ENCODE measurements around the gene ATP9A.
A peak's percentile ranks its signal among the peaks of the same experiment; 100 is the strongest.
"Not testable (repeated sequence)": the region's sequence is repeated elsewhere in the genome, so short reads cannot be mapped to it uniquely, and the experiment has no call there.

The ATP9A gene

GRCh38 chr20:51653226-51653625 is 115.0 kb downstream of the ATP9A start:
- no peak for DNase-seq

DNA sequence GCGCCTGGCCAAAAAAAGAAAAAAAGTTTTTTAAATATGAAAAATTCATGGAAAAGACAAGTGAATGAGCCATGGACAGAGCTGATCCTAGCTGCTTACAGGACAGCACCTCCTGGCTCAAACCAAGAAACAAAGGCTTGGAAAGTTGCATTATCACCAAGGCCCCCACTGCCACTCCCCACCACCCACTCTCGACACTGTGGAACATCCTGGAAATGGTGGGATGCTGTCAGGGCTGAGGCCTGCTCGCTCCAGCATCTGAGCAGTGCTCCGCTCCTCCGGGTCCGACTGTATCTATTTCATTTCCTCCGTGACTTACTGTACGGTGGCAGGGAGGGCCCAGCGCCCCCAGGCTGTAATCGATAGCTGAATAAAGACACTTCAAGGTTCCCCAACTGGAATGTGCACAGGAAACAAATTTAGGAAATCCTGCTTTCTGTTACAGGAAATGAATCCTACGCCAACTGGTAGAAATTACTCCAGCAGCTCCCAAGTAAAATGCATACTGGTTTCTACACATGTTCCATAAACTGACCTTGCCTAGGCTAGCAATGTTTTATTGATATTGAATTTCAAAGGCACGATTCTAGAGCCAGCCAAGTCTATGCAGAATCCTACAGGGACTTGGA is 116.2 kb downstream of the ATP9A start:
- DNase-seq = no peak

DNA sequence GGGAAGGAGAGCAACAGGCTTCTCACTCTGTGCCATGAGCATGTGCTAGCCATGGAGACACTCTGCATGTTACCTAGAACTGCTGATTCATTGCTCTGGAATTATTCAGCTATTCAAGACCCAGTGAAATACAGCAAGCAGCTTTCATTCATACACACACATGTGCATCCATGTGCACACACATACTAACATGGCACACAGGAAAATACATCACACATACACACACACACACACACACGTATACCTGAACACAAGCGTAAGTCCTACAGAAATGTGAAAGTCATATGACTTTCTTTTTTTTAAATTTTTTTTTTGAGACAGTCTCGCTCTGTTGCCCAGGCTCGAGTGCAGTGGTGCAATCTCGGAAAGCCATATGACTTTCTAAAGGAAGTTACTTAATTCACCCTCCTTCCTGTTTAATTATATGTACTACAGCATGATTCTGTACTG is 117.5 kb downstream of the ATP9A start:
- no peak for DNase-seq

GRCh38 chr20:51648571-51648947 is 119.6 kb downstream of the ATP9A start:
- DNase-seq = no peak

GRCh38 chr20:51647674-51648570 is 120.3 kb downstream of the ATP9A start:
- DNase-seq = no peak

DNA sequence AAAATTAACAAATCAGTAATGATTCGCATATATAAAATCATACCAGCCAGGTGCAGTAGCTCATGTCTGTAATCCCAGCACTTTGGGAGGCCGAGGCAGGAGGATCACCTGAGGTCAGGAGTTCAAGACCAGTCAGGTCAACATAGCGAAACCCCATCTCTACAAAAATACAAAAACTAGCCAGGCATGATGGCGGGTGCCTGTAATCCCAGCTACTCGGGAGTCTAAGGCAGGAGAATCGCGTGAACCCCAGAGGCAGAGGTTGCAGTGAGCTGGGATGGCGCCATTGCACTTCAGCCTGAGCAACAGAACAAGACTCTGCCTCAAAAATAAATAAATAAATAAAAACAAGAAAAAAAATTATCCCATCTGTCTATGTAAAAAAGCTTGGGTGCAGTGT is 124.4 kb downstream of the ATP9A start:
- DNase-seq = not testable (repeated sequence)

GRCh38 chr20:51643390-51643789 is 124.8 kb downstream of the ATP9A start:
- DNase-seq = no peak

GRCh38 chr20:51641866-51642265 is 126.3 kb downstream of the ATP9A start:
- DNase-seq = no peak

DNA sequence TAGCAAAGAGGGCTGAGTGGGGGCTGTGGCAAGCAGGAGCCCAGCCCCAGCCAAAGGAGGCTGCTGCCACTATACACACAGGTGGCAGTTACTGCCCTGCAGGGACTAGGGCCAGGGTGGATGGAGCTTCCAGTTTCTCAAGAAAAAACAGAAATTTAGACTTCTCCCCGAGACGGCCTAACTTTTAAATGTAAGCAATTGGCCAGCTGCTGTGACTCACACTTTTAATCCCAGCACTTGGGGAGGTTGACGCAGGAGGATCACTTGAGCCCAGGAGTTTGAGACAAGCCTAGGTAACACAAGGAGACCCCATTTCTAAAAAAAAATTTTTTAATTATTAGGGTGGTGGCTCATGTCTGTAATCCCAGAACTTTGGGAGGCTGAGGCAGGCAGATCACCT is 127.4 kb downstream of the ATP9A start:
- DNase-seq = no peak

DNA sequence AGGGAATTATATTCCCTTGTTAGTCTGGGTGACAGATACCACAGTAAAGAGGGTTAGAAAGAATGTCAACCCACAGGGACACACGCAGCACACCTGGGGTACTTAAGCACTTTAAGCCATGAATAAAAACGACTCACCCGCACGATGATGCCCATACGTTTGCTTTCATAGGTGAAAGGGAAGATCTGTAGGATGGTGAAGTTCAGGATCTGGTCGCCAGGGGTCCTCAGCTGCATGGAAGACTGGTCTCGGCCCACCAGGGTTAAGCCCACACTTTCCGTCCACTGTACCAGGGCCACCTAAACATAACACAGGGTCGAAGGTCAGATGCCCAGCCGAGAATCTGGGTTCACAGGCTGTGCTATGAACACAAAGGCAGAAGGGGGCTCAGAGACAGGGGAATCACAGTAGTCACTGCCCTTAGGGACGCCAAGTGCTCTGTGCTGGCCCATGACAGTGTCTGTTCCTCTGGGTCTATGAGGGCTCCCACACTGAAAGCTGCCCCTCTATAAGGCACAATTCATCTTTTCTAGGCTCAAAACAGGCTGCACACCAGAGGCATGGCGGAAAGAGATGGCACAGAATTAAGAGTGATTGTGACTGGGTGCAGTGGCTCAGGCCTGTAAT is 128.9 kb downstream of the ATP9A start:
- peak; percentile 11 for DNase-seq

DNA sequence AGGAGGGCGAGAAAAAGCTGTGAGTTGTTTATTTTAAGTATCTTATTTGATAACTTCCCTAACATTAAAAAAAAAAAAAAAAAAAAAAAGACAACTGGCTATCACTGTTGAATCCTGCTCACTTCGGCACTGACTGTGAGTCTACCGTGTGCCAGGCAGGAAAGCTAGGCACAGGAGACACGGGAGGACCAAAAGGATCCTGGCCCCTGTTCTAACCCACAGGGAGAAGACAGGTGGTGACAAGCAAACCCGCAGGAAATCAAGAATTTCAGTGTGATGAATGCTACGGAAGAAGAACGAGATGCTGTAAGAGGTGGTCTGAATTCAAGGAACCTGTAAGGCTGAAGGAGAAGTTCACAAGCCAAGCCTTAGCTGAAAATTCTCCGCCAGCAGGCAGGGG is 130.9 kb downstream of the ATP9A start:
- no peak for DNase-seq

GRCh38 chr20:51636123-51636522 is 132.1 kb downstream of the ATP9A start:
- DNase-seq = no peak

GRCh38 chr20:51635680-51636079 is 132.5 kb downstream of the ATP9A start:
- DNase-seq = no peak

DNA sequence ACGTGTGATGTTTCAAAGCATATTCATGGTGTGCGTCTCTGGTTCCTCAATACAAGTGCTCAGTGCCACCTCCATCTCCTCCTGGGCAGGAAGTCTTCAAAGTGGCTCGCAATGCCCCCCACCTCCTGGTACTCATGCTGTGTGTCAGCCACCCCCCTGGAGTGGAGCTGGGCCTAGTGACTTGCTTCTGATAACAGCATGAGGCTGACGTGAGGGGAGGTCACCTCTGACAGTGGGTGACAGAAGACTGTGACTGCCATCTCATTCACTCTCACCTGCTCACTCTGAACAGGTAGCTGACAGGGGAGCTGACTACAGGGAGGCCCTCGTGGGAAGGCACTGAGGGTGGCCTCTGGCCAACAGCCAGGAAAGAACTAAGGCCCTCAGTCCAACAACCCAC is 133.3 kb downstream of the ATP9A start:
- no peak for DNase-seq

- no peak for DNase-seq
Measured at GRCh38 chr20:51634257-51634656, 133.9 kb downstream of the ATP9A start.

DNA sequence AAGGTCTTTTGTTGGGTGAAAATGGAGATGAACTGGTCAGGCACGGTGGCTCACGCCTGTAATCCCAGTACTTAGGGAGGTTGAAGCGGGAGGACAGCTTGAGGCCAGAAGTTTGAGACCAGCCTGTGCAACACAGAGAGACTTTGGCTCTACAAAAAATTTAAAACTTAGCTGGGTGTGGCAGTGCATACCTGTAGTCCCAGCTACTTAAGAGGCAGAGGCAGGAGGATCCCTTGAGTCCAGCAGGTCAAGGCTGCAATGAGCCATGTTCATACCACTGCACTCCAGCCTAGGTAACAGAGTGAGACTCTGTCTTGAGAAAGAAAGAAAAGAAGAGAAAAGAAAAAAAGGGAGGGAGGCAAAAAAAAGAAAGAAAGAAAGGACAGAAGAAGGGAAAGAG is 134.8 kb downstream of the ATP9A start:
- DNase-seq = no peak

DNA sequence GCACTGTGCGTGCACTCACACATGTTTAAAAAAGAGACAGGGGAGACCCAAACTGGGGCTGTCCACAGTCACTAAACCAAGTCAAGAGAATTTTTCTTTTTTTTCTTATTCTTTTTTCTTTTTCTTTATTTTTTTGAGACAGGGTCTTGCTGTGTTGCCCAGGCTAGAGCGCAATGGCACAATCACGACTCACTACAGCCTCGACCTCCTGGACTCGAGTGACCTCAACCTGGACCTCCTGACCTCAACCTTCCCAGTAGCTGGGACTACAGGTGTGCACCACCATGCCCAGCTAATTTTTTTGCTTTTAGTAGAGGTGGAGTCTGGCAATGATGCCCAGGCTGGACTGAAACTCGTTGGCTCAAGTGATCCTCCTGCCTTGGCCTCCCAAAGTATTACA is 136.2 kb downstream of the ATP9A start:
- no peak for DNase-seq

DNA sequence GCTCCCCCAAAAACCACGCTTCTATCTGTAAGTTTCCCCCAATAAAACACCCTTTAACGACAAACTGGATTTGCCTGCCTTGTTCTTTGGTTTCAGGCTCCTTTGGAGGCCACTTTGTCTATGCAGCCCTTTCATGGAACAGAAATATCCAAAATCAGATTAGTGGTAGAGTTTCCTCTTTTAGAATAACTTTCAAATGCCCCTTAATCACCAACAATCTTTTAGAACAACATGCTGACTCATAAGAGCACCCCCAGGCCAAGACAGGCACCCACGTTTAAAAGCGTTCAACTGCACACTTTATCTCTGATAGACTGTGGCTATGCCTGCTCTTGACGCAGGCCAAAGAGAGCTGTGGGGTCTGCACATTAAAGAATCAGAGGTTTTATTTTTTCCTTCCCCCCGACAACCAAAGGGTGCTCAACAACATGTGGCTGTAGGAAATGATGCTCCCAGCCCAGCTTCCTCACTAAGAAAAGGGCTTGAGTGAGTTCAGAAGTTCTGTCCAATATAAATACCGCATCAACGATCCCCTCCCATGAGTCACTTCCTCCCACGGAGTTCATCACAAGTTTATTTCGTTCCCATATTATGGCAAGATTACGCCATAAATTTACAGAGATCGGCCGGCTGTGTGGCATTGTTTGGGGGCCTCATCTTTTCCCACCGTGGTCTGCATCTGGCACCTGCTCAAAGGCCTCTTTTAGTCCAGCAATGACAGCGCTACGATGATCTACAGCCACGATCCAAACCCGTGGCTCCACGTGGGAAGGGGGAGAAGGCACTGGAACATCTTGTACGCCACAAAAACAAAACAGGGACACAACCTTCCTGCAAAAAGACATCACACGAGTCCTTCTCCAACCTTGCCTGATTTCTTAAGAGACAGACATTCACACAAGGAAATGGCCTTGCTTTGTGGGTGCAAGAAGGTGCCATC is 136.9 kb downstream of the ATP9A start:
- DNase-seq = no peak

- DNase-seq = no peak
Measured at GRCh38 chr20:51629399-51630058, 138.7 kb downstream of the ATP9A start.

DNA sequence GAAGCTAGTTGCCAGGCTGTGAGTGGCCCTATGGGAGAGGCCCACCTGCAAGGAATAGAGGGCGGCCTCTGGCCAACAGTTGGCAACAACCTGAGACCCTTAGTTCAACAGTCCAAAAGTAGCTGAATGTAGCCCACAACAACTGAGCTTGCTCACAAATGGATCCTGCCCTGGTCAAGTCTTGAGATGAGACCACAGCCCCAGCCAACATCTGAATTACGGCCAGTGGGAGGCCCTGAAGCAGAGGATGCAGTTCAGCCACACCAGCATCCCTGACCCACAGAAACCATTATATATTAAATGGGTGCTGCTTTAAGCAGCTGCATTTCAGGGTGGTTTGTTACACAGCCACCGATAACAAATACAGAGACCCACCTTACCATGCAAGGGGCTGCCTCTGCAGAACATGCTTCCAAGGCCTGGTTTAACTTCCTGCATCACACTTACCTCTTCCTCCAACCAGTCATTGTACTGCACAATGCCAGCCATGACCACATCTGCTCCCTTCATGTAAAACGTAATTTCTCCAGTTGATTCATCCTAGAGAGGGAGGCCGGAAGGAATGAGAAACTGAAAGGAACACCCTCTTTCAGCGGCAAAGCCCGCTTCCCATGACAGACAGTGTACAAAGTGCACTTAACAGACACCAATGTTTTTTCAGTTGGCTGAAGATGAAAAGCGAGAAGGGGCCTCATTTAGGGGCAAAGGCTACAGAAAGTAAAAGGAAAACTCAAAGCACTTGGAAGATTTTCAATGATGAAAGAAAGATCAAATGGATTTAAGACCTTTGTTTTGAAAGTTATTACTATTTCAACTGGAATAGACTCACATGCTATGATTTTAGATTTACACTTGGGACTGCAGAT is 139.4 kb downstream of the ATP9A start:
- no peak for DNase-seq

- DNase-seq = no peak
Measured at GRCh38 chr20:51627586-51627985, 140.6 kb downstream of the ATP9A start.

Measured in NCI-H510A (cell line).